A673 (cell line): Measurements from ENCODE around the gene BFSP2. TPM values are rescaled to one million over a fixed set of nuclear protein-coding genes. Genes with fewer than 3 reads are reported as not detected.

Experiments used
- BruUV-seq: library from RNA; stranded (reverse); fragments of 400-500 nt; replicated peaks from 2 replicates; lab custom pipeline; 2021; lab: Mats Ljungman, UMichigan
- CTCF ChIA-PET: fragments of 300-600 bp; sonication (Branson Sonifier 250); formaldehyde crosslinking; loops from one replicate; lab custom pipeline; 2022; ENCODE audit warnings: antibody characterized with exemption; lab: Charles Lee
- POLR2A ChIA-PET: fragments of 300-600 bp; sonication (Branson Sonifier 250); formaldehyde crosslinking; loops from one replicate; lab custom pipeline; 2022; ENCODE audit warnings: antibody characterized with exemption; ENCODE audit not compliant: low non-redundant PET; lab: Charles Lee
- DNase-seq: peaks from one replicate; pipeline ENCODE4 v3.0.0-alpha.2; 2015; ENCODE audit warnings: low spot score
- H3K27ac ChIP-seq: fragments of 200-600 bp; sonication (generic); 2 replicates; pipeline ENCODE4 v1.5.1; 2016; ENCODE audit warnings: mixed run types, low read depth, mild to moderate bottlenecking, mixed read lengths, antibody characterized with exemption, low read length; ENCODE audit not compliant: poor library complexity, severe bottlenecking
- H3K27me3 ChIP-seq: fragments of 200-600 bp; sonication (generic); replicated peaks from 2 replicates; pipeline ENCODE4 v1.6.1; 2017; ENCODE audit warnings: mixed run types, low read depth, mild to moderate bottlenecking, mixed read lengths, antibody characterized with exemption, low read length; ENCODE audit not compliant: insufficient read depth, poor library complexity
- H3K36me3 ChIP-seq: fragments of 200-600 bp; sonication (generic); 2 replicates; pipeline ENCODE4 v1.6.1; 2016; ENCODE audit warnings: mixed run types, mild to moderate bottlenecking, mixed read lengths, antibody characterized with exemption, low read length; ENCODE audit not compliant: insufficient read depth, poor library complexity, severe bottlenecking
- H3K4me1 ChIP-seq: fragments of 200-600 bp; sonication (generic); 2 replicates; pipeline ENCODE4 v1.6.1; 2017; ENCODE audit warnings: mixed run types, mild to moderate bottlenecking, mixed read lengths, antibody characterized with exemption, low read length; ENCODE audit not compliant: insufficient read depth, poor library complexity, severe bottlenecking
- H3K4me3 ChIP-seq: fragments of 200-600 bp; sonication (generic); 2 replicates; pipeline ENCODE4 v1.5.1; 2016; ENCODE audit warnings: low read depth, mixed run types, mild to moderate bottlenecking, mixed read lengths, low read length; ENCODE audit not compliant: poor library complexity, severe bottlenecking
- H3K9me3 ChIP-seq: fragments of 200-600 bp; sonication (generic); 2 replicates; pipeline ENCODE4 v1.6.1; 2016; ENCODE audit warnings: mixed run types, low read depth, mild to moderate bottlenecking, mixed read lengths, antibody characterized with exemption, low read length; ENCODE audit not compliant: poor library complexity, severe bottlenecking
- EZH2 ChIP-seq: fragments of 200-600 bp; sonication (generic); IDR thresholded peaks from 2 replicates; pipeline ENCODE4 v1.6.1; 2017; ENCODE audit warnings: borderline replicate concordance, low read depth, mild to moderate bottlenecking, mixed read lengths, antibody characterized with exemption, low read length; ENCODE audit not compliant: poor library complexity, severe bottlenecking
- intact Hi-C: fragments of 100-400 bp; cut with micrococcal nuclease; formaldehyde crosslinking; loops from one replicate; pipeline ENCODE4 v1.10.0; 2022; ENCODE audit not compliant: unreplicated experiment
- total RNA-seq: library from RNA; stranded (reverse); gene quantifications from 2 replicates; pipeline ENCODE4 v1.2.3, GENCODE V29; 2021
- TF ChIP-seq, protein P1 (sequence below): fragments of 300-800, 200-600 bp; sonication (generic); conservative IDR thresholded peaks from 2 replicates; pipeline ENCODE4 v1.5.1; 2017; ENCODE audit warnings: low read depth, mild to moderate bottlenecking, antibody characterized with exemption, low read length, moderate library complexity, mixed read lengths

BFSP2 gene
- total RNA-seq, 1 experiment from 2014 or later, result not detected

DNA sequence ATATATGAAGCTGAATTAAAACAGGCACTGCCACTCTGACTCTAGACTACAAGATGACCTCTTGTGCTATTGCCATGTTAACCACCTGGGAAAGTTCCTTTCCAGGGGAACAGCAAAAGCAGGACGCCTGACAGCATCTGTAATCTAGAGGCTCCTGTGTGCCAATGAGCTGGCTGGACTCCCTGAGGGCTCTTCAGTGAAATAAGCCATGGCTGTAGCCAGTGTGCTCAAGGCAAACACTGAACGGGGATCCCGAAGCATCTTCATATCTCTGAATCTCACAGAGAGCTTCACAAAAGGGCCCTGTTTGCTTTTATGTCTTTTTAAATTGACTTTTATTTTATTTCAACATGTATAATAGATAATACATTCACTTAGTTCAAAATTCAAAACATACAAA, 57.2 kb downstream of the BFSP2 start:
- Histone ChIP-seq H3K36me3 (no peaks in the 10 kb centered on the region), H3K9me3 (no peaks in the 10 kb centered on the region), H3K27ac (no peak overlapping the region), H3K4me1 (peaks cover 4% of the 10 kb centered on the region), H3K4me3 (no peak overlapping the region), H3K27me3 (no peaks in the 10 kb centered on the region)
- intact Hi-C loops, result no loop called here
- BruUV-seq, result no TSS peak
- POLR2A ChIA-PET, result no interaction called here
- TF ChIP-seq EZH2, result no peak
- CTCF ChIA-PET, result no interaction called here
- DNase-seq, result no peak

DNA sequence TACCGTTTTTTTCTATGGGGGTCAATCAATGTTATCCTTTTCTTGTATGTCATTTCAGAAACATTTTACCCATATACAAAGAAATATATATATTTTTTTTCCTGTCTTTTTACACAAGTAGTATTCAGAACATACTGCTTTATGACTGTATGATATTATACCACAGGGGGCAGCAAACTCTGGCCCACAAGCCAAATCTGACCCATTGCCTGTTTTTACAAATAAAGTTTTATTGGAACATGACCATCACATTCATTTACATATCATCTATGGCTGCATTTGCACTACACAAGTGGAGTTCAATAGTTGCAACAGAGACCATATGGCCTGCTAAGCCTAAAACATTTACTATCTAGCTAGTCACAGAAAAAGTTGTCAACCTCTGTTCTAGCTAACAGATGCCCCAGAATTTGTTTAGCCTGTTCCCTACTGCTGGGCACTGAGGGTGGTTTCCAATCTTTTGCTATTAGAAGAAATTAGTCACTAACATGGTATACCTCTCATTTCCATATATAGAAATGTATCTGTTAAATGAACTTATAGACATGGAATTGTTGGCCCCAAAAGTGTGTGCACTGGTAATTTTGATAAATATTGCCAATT, 57.7 kb downstream of the BFSP2 start:
- intact Hi-C loops, result no loop called here
- Histone ChIP-seq H3K9me3 (no peaks in the 10 kb centered on the region), H3K4me1 (peaks cover 2% of the 10 kb centered on the region), H3K36me3 (no peaks in the 10 kb centered on the region), H3K27ac (no peak overlapping the region), H3K4me3 (no peak overlapping the region), H3K27me3 (no peaks in the 10 kb centered on the region)
- no TSS peak for BruUV-seq
- TF ChIP-seq, protein P1, sequence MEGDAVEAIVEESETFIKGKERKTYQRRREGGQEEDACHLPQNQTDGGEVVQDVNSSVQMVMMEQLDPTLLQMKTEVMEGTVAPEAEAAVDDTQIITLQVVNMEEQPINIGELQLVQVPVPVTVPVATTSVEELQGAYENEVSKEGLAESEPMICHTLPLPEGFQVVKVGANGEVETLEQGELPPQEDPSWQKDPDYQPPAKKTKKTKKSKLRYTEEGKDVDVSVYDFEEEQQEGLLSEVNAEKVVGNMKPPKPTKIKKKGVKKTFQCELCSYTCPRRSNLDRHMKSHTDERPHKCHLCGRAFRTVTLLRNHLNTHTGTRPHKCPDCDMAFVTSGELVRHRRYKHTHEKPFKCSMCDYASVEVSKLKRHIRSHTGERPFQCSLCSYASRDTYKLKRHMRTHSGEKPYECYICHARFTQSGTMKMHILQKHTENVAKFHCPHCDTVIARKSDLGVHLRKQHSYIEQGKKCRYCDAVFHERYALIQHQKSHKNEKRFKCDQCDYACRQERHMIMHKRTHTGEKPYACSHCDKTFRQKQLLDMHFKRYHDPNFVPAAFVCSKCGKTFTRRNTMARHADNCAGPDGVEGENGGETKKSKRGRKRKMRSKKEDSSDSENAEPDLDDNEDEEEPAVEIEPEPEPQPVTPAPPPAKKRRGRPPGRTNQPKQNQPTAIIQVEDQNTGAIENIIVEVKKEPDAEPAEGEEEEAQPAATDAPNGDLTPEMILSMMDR, result peak; percentile 42
- no peak for TF ChIP-seq EZH2
- no peak for DNase-seq
- CTCF ChIA-PET, result no interaction called here
- POLR2A ChIA-PET, result no interaction called here

DNA sequence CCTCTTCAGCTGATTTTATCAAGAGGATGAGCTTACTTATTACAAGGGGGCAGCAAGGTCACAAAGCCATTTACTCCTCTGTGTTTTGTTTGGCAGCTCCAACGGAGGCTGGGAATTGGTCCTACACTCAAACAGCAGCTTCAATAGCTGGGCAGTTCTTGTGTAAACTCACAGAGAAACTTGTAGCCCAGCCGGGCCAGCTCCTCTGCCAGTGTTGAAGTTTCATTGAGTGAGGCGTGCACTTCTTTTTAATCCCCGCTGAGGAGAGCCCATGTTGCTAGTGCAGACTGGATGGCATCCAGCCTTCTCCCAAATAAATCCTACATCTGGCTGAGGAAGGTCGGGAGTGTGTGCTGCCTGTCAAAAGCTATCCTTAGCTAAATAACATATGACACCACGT, 59.5 kb downstream of the BFSP2 start:
- TF ChIP-seq, protein P1, result no peak
- no peak for TF ChIP-seq EZH2
- H3K9me3 ChIP-seq, result no peaks in the 10 kb centered on the region
- BruUV-seq, result no TSS peak
- no peak overlapping the region for H3K27ac ChIP-seq
- H3K36me3 ChIP-seq, result no peaks in the 10 kb centered on the region
- no peaks in the 10 kb centered on the region for H3K4me1 ChIP-seq
- POLR2A ChIA-PET, result no interaction called here
- no peaks in the 10 kb centered on the region for H3K27me3 ChIP-seq
- DNase-seq, result no peak
- CTCF ChIA-PET, result no interaction called here
- no peak overlapping the region for H3K4me3 ChIP-seq
- intact Hi-C loops, result no loop called here

DNA sequence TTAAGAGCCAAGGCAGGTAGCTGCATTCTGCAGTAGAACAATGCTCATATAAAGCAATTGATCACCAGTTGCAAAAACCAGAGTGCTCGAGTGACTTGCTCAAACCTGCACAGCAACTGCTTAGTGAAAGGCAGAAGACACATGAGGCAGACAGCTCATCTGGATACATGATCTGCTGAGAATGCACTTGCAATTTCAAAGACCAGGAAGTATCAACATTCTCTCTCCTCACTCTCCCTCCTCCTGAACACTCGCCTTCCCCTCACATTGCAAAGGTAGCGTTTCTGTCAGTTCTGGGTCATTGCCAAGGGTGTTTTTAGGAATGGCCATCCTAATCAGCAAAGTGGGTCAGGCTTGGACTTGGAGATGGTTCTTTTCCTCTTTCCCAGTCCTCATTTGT, 61.0 kb downstream of the BFSP2 start:
- intact Hi-C loops, result no loop called here
- no peak overlapping the region for H3K27ac ChIP-seq
- no peaks in the 10 kb centered on the region for H3K9me3 ChIP-seq
- DNase-seq, result no peak
- TF ChIP-seq, protein P1, result no peak
- no peak for TF ChIP-seq EZH2
- CTCF ChIA-PET, result no interaction called here
- H3K4me1 ChIP-seq, result no peaks in the 10 kb centered on the region
- no peaks in the 10 kb centered on the region for H3K36me3 ChIP-seq
- H3K27me3 ChIP-seq, result no peaks in the 10 kb centered on the region
- no peak overlapping the region for H3K4me3 ChIP-seq
- POLR2A ChIA-PET, result no interaction called here
- BruUV-seq, result no TSS peak
